Measurements from ENCODE around the gene GNB3.

The GNB3 gene

GRCh38 chr12:6819106-6820030 lies 21.4 kb upstream of the GNB3 start:
- no peak for DNase-seq (ENCODE audit: insufficient read length, low spot score)
- FAIRE-seq, result no peak

DNA sequence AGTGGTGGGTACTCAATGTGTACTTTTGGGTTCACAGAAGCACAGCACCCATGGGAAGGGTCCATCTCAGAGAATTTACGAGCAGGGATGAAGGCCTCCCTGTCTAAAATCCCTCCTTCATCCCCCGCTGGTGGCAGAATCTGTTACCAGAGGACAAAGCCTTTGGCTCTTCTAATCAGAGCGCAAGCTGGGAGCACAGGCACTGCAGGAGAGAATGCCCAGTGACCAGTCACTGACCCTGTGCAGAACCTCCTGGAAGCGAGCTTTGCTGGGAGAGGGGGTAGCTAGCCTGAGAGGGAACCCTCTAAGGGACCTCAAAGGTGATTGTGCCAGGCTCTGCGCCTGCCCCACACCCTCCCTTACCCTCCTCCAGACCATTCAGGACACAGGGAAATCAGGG lies 20.6 kb upstream of the GNB3 start:
- DNase-seq (ENCODE audit: insufficient read length, low spot score) (no peak), FAIRE-seq (no peak)

More at GRCh38 chr12:6819106-6820030, 21.4 kb upstream of the GNB3 start:
- no peak for TF ChIP-seq POLR2A (IDR thresholded peaks at IDR 0.05; ENCODE audit: low read depth, low read length)

GRCh38 chr12:6821591-6822425 lies 18.9 kb upstream of the GNB3 start, which contains the start of gene GPR162:
GPR162 (plus strand) TSS chr12:6821821; CDS start chr12:6823899, 2,078 bp downstream.
- FAIRE-seq (no peak), DNase-seq (ENCODE audit: insufficient read length, low spot score) (peak; percentile 75)
- 0 out of 2 replicates have a peak, but pooled peaks have one; percentile 22 for TF ChIP-seq POLR2A (IDR thresholded peaks at IDR 0.05; ENCODE audit: low read depth, low read length)

More for the DNA sequence above, 20.6 kb upstream of the GNB3 start:
- no peak for TF ChIP-seq POLR2A (IDR thresholded peaks at IDR 0.05; ENCODE audit: low read depth, low read length)

GRCh38 chr12:6822426-6823135 lies 18.1 kb upstream of the GNB3 start:
- no peak for TF ChIP-seq POLR2A (IDR thresholded peaks at IDR 0.05; ENCODE audit: low read depth, low read length)
- DNase-seq (ENCODE audit: insufficient read length, low spot score) (no peak), FAIRE-seq (no peak)

GRCh38 chr12:6823182-6824084 lies 17.3 kb upstream of the GNB3 start:
- TF ChIP-seq POLR2A (IDR thresholded peaks at IDR 0.05; ENCODE audit: low read depth, low read length), result no peak
- FAIRE-seq (no peak), DNase-seq (ENCODE audit: insufficient read length, low spot score) (no peak)

DNA sequence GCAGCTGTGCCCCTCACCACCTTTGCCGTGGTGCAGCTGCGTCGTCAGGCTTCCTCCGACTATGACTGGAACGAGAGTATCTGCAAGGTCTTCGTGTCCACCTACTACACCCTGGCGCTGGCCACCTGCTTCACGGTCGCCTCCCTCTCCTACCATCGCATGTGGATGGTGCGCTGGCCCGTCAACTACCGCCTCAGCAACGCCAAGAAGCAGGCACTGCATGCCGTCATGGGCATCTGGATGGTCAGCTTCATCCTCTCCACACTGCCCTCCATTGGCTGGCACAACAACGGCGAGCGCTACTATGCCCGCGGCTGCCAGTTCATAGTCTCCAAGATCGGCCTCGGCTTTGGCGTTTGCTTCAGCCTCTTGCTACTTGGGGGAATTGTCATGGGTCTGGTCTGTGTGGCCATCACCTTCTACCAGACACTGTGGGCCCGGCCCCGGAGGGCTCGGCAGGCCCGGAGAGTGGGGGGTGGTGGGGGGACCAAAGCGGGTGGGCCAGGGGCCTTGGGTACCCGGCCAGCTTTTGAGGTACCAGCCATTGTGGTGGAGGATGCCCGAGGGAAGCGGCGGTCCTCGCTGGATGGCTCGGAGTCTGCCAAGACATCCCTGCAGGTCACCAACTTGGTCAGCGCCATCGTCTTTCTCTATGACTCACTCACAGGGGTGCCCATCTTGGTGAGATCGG lies 16.5 kb upstream of the GNB3 start:
- FAIRE-seq (no peak), DNase-seq (ENCODE audit: insufficient read length, low spot score) (no peak)
- no peak for TF ChIP-seq POLR2A (IDR thresholded peaks at IDR 0.05; ENCODE audit: low read depth, low read length)

- DNase-seq (ENCODE audit: insufficient read length, low spot score) (no peak), FAIRE-seq (no peak)
- TF ChIP-seq POLR2A (IDR thresholded peaks at IDR 0.05; ENCODE audit: low read depth, low read length), result no peak
These were observed 15.8 kb upstream of the GNB3 start for GRCh38 chr12:6824901-6825381.

GRCh38 chr12:6825398-6826124 lies 15.2 kb upstream of the GNB3 start:
- TF ChIP-seq POLR2A (IDR thresholded peaks at IDR 0.05; ENCODE audit: low read depth, low read length), result no peak
- FAIRE-seq, result no peak

GRCh38 chr12:6826125-6826733 lies 14.5 kb upstream of the GNB3 start:
- no peak for TF ChIP-seq POLR2A (IDR thresholded peaks at IDR 0.05; ENCODE audit: low read depth, low read length)
- DNase-seq (ENCODE audit: insufficient read length, low spot score) (no peak), FAIRE-seq (no peak)

More at GRCh38 chr12:6825398-6826124, 15.2 kb upstream of the GNB3 start:
- peak; percentile 89 for DNase-seq (ENCODE audit: insufficient read length, low spot score)

GRCh38 chr12:6826734-6827436 lies 13.8 kb upstream of the GNB3 start:
- DNase-seq (ENCODE audit: insufficient read length, low spot score) (no peak), FAIRE-seq (no peak)
- TF ChIP-seq POLR2A (IDR thresholded peaks at IDR 0.05; ENCODE audit: low read depth, low read length), result no peak
